Renal cortex interstitium (tissue), 11 donors: Measurements from ENCODE around the gene GFER. TPM values are rescaled to one million over a fixed set of nuclear protein-coding genes. Genes with fewer than 3 reads are reported as not detected.
A peak's percentile ranks its signal among the peaks of the same experiment; 100 is the strongest.
"Not testable (repeated sequence)": the region's sequence is repeated elsewhere in the genome, so short reads cannot be mapped to it uniquely, and the experiment has no call there.

Experiments
- DNase-seq, 11 donors: peaks; one replicate each; pipeline ENCODE4 v3.0.0-alpha.2; 2013; ENCODE audit warnings: low read depth in 9 of 11, low spot score in 4 of 11; ENCODE audit errors: extremely low read depth in 1 of 11
- polyA plus RNA-seq, 3 donors: library from polyadenylated mRNA; unstranded; fragments of 120-200 nt; gene quantifications; one replicate each; pipeline ENCODE4 v1.2.1, GENCODE V29; 2013; ENCODE audit not compliant: insufficient read length in 3 of 3

The GFER gene
- polyA plus RNA-seq, 3 donors, result 21.5 to 31.4 (median 26.9) TPM

DNA sequence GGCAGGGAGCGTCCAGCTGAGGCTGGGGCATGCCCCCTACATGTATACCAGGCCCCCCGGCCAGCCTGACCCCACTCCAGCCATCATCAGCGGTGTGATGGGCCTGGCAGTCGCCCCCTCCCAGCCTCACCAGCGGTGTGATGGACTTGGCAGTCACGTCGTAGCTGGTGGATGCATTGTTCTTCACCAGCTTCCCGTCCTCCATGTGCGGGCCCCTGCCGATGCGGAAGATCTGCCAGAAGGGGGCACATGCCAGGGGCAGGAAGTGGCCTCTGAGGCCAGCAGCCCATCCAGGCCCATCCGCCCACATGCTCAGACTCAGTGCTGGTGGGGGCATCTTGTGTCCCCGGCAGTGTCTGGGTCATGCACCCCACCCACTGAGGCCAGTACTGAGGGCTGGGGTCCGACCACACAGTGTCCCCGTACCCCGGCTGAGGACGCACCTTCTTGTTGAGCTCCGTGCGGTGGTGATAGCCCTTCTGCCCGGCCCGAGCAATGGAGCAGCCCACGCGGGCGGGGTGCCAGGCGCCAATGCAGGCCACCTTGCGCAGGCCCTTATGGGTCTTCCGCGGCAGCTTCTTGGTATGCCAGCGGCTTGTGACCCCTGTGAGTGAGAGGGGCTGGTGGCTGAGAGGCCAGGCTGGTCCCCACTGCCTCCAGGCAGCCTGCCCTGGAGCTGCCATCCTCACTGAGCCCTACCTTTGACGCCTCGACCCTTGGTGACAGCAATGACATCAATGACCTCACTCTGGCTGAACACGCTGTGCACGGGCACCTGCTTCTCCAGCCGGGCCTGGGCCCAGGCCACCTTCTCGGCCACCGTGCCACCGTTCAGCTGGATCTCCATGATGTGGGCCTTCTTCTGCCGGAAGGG, 37.3 kb upstream of the GFER start:
- DNase-seq, result no peak

DNA sequence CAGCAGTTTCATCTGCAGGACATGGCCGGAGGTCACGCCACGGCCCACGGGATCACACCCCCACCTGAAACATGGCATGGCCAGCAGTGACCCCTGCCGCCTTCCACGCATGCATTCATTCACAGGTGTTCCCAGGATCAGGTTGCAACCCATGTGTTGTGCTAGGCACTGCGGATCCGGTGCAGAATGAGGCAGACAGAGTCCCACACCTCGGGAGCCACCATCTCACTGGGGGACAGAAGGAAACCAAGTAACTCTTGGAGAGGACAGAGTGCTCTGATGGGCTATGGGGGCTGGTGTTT, 36.7 kb upstream of the GFER start:
- DNase-seq, result no peak

DNA sequence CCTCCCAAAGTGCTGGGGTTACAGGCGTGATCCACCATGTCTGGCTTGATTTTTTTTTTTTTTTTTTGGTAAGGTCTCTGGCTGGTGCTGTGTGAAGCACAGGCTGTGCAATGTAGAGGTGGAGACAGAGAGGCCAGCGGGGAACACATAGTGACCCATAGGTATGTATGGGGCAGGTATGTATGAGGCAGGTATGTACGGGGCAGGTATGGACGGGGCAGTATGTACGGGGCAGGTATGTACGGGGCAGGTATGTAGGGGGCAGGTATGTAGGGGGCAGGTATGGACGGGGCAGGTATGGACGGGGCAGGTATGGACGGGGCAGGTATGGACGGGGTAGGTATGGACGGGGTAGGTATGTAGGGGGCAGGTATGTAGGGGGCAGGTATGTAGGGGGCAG, 34.5 kb upstream of the GFER start:
- DNase-seq, result no peak

DNA sequence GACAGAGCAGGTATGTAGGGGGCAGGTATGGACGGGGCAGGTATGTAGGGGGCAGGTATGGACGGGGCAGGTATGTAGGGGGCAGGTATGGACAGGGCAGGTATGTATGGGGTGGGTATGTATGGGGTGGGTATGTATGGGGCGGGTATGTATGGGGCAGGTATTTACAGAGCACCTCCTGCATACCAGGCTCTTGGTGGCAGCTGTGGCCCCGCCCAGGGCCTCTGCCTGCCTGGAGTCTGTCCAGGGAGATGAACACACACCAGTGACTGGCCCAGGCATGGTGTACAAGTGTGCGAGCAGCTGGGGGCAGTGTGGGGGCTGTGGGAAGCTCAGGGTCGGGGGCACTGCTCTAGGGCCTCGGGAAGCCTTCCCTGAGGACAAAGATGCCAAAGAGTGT, 33.9 kb upstream of the GFER start:
- no peak for DNase-seq

DNA sequence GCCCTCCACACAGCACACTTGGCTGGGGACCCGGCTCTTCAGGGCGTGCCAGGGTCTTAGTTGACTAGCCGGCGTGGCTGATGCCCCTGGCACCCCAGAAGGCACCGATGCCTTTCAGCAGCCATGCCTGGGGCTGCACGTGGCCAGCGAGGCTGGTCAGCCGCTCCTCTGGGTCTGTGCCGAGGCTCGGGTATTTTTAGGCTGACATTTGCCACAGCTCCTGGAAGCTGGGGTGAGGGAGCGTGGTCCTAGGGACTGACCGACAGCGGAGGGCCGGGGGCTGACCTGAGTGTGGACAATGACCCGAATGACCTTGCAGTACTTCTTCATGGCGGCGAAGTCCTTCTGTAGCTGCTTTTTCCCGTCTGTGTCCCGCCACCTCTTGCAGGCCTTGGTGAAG, 33.4 kb upstream of the GFER start:
- no peak for DNase-seq

DNA sequence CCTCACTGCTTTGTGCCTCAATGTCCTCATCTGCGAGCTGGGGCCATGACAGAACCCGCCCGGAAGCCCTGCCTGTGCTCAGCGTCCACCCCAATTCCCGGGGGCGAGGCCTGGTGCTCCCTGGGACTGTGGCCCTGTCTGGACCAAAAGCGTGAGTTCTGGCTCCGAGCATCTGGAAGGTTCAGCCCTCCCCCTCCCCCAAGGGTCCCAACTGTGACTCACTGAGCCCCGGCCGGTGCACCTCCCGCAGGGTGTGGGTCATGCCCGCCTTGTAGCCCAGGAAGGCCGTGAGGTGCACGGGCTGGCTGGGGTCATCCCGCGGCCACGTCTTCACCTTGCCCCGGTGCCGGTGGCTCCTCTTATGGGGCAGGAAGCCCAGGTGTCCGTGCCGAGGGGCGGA, 30.3 kb upstream of the GFER start:
- no peak for DNase-seq

DNA sequence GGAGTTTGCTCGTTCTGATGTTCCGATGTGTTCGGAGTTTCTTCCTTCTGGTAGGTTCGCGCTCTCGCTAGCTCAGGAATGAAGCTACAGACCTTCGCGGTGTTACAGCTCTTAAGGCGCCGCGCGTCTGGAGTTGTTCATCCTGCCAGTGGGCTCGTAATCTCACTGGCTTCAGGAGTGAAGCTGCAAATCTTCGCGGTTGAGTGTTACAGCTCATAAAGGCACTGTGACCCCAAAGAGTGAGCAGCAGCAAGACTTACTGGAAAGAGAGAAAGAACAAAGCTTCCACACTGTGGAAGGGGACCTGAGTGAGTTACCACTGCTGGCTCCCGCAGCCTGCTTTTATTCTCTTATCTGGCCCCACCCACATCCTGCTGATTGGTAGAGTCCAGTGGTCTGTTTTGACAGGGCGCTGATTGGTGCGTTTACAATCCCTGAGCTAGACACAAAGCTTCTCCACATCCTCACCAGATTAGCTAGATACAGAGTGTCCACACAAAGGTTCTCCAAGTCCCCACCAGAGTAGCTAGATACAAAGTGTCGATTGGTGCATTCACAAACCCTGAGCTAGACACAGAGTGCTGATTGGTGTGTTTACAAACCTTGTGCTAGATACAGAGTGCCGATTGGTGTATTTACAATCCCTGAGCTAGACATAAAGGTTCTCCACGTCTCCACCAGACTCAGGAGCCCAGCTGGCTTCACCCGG, 26.4 kb upstream of the GFER start:
- DNase-seq, result not testable (repeated sequence)

DNA sequence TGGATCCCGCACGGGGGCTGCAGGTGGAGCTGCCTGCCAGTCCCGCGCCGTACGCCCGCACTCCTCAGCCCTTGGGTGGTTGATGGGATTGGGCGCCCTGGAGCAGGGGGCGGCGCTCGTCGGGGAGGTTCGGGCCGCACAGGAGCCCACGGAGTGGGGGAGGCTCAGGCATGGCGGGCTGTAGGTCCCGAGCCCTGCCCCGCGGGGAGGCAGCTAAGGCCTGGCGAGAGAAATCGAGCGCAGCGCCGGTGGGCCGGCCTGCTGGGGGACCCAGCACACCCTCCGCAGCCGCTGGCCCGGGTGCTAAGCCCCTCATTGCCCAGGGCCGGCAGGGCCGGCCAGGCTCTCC, 25.9 kb upstream of the GFER start:
- not testable (repeated sequence) for DNase-seq

DNA sequence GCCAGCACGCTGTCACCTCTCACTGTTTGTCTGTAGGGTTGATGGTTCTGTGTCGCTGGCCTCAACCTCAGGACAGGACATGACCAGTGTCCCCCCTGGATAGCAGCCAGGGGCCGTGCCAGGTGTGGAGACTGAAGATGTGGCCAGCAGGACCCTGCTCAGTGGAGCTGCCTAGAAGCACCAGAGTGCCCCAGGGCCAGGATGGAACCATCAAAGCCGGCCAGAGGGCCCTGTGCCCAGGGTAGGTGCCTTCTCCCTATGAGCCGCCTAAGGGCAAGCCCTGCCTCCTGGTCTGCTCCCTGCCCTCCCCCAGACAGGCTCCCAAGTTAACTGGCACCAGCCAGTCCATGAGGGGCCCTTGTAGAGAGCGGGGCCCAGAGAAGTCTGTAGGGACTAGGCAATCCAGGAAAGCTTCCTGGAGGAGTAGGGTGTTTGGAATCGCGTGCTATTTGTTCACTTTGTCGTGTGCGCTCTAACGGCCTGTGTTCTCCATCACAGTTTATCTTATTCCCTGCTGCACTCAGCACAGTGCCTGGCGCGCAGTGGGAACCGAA, 25.2 kb upstream of the GFER start:
- no peak for DNase-seq

DNA sequence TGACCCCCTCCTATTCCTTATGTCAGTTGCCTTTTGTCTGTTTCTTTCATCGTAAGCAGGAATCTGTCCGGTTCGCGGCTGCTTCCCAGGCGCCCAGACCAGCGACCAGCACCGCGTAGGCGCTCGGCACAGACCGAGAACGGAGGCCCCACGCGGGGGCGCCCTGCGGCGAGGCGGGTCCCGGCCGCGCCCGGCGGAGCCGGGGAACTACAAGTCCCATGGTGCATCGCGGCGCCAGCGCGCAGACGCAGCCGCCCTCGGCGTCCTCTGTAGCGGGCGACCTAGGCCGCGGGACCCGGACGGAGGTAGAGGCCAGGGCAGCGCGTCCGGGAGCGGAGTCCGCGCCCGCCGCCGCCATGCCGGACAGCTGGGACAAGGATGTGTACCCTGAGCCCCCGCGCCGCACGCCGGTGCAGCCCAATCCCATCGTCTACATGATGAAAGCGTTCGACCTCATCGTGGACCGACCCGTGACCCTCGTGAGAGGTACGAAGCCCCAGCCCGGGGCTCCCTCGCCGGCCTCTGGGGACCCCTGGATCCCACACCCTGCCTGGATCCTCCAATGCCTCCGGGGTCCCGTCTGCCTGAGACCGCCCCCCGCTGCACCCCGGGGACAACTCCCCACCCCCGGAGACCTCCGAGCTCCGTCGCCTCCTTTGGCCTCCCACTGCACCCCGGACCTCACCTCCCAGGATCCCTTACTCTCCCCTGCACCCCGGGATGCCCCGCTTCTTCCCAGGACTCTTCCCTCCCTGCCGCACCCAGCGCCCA, 24.5 kb upstream of the GFER start, which contains the start of gene NDUFB10:
NDUFB10 (plus strand) TSS at position 270 of the 771 bp plus-strand sequence; CDS start at position 357, 87 bp downstream.
- peak in 10 of 11 donors; percentile 70 to 86 (median 80) for DNase-seq

DNA sequence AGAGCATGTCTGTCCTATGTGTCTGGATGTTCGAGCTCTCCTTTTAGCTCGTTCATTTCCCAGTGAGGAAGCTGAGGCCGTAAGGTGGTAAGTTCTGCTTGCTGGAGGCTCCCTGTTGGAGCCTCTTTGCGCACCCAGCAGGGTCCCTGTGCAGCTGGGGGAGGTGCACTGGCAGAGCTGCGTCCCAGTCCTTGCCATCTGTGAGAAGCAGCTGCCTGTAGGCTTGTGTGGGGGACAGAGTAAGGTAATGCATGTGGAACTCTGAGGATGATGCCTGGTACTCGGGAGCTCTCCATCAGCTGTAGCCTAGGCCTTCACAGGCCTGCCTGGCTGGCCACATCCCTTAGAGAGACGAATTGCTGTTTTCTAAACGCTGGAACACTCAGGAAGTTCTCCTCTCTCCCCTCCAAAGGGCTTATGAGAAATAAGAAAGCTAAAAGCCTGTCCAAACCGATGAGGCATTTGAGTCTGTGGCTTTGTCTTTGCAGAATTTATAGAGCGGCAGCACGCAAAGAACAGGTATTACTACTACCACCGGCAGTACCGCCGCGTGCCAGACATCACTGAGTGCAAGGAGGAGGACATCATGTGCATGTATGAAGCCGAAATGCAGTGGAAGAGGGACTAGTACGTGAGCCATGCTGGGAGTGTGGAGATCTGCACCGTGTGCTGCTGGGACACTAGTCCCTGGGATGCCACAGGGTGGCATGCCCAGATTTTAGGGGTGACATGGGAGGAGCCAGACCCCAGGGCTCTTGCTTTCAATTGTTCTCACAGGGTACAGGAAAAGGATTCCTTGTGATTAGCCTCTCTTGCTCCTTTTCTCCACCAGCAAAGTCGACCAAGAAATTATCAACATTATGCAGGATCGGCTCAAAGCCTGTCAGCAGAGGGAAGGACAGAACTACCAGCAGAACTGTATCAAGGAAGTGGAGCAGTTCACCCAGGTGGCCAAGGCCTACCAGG, 23.0 kb upstream of the GFER start:
- no peak for DNase-seq

DNA sequence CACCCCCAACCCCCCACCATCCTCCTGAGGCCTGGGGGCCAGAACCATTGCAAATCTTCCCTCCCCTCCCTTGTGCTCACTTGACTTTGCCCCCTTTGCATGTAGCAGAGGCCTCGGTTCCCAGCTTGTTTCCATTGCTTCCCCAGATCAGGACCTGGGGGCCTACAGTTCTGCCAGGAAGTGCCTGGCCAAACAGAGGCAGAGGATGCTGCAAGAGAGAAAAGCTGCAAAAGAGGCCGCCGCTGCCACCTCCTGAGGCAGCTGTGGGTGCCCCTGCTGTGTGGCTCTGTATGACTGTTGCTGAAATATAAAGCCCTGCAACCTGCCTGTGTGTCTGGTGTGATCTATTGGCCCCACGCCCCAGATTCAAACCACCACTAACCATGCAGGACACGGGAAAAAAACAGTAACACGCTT, 22.3 kb upstream of the GFER start:
- DNase-seq, result no peak

DNA sequence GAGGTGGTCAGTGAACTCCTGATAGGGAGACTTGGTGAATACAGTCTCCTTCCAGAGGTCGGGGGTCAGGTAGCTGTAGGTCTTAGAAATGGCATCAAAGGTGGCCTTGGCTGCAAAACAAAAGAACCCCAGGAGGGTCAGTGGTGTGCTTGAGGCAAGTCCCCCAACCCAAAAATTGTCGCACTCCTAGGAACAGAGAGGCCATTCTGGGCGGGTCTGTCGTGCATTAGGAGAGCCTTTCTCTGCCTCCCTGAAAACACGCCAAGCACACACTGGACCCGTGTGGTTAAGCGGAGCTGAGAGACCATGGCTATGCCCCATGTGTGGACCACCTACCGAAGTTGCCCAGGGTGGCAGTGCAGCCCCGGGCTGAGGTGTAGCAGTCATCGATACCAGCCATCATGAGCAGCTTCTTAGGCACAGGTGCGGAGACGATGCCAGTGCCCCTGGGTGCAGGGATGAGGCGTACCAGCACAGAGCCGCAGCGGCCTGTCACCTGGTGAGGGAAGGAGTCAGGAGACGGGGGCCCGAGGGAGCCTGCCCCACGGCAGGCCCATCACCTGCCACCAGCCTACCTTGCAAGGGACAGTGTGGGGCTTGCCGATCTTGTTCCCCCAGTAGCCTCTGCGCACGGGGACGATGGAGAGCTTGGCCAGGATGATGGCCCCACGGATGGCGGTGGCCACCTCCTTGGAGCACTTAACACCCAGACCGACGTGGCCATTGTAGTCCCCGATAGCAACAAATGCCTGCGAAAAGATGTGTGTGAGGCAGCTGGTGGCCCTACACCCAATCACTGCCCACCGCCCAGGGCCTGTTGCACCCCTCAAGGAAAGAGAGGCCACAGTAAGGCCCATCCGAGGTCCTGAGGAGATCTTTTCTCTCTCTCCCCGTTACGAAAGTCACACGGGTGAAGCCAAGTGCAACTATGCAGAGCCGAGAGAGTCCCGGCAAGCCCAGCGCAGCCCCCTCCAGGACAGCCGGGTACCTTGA, 21.5 kb upstream of the GFER start:
- not testable (repeated sequence) for DNase-seq

DNA sequence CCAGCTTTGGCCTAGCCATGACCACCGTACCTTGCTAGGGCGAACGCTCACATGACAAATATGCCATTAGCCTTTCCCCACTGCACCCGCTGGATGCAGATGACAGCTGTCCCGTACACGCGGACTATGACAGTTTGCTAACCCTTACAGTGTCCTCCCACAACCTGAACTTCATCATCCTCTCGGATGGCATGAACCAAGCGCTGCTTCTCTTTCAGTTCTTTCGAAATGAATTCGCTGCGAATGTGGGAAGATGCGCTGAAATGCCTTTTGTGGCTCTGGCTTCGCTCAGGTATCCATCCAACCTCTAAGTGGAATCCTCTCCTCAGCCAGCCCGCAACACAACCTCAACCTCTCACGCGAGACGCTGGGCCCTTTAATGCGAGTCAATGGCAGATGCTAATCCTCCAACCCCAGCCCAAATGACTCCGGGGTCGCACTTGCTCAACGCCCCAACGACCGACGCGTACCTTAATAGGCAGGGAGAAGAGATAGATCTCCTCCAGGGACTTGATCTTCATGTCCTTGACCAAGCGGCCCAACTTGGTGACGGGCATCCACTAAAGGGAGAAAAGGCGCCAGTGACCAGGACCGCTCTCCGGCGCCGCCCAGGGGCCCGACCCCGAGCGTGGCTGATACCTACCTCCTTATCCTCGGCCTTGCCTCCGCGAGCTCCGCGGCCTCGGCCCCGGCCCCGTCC, 20.0 kb upstream of the GFER start:
- DNase-seq, result no peak

DNA sequence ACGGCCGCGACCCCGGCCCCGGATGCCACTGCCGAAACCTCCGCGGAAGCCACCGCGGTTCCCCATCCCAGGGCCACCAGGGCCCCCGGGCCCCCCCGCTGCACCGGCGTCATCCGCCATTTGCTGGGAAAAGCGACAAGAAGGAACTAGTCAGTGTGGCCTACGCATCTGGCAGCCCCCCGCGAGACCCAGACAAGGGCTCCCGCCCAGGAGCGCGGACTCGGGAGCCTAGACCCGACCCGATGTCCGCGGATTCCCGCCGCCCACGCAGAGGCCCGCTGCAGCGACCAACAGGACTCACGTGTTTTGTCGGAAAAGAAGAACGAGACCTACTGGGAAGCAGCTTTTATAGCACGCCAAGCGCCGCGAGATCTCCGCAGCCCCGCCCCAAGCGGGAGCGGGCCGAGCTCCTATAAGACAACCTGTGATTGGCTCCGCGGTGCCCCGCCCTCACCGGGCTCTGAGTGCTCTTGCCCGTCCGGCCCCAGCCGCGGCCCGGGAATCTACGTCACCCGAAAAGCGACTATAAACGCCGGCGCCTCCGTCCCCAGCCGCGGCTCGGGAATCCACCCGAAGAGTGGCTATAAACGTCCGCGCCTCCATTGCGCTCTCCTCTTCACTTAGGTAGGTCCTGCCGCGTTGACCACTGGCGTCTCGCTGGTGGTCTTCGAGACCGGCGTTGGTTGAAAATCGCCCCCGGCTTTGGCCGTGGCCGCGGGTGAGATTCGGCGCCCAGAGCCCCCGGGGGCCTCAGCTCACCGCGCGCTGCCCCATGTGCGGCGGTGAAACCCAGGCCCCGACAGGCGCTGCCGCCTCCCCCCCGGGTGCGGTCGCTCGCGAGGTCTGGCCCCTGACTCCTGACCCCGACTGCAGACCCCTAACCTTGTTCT, 19.2 kb upstream of the GFER start, which contains the start of gene RPS2:
RPS2 (minus strand) TSS at position 321 of the 890 bp plus-strand sequence; CDS start at position 120, 201 bp downstream.
- peak; percentile 94 to 99 (median 98) for DNase-seq
